ENCODE results near the gene ARMC5. TPM values are rescaled to one million over a fixed set of nuclear protein-coding genes. Genes with fewer than 3 reads are reported as not detected.
A peak's percentile ranks its signal among the peaks of the same experiment; 100 is the strongest.

ARMC5 gene
- total RNA-seq, 1 experiment from 2014 or later = 11.3 TPM

DNA sequence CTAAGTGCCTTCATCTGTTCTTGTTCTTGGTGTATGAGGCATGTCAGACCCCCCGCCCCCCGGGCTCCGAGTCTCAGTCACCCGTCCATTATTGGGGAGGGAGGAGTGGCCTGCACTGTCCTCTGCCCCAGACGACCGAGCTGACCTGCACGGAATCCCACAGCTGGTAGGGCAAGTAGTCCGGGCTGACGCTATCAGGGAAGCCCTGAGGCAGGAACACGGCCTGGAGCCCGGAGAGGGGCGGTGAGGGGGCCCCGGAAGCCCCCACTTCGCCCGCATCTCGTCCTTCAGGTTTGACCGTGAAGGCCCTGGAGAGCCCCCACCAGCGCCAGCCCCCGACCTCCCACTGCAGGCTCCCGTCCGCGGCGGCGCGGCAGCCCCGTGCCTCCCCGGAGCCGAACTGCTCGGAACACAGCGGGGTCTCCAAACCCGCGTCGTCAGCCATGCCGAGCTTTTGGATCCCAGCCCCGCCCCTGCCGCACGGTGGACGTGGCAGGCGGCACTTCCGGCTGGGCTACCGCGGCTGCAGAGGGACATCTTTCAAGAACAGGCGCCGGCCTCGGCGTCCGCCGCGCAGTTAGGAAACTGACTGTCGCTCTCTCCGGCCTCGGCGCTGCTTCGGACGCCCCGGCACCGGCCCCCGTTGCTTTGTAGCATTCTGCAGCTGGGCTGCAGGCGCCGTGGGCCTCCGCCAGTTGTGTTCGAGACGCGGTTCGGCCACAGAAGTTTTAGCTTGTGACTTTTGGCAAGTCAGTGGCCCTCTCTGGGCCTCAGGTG, 48.8 kb downstream of the ARMC5 start, which contains the start of gene RUSF1 (continued):
- TF ChIP-seq, protein P1, sequence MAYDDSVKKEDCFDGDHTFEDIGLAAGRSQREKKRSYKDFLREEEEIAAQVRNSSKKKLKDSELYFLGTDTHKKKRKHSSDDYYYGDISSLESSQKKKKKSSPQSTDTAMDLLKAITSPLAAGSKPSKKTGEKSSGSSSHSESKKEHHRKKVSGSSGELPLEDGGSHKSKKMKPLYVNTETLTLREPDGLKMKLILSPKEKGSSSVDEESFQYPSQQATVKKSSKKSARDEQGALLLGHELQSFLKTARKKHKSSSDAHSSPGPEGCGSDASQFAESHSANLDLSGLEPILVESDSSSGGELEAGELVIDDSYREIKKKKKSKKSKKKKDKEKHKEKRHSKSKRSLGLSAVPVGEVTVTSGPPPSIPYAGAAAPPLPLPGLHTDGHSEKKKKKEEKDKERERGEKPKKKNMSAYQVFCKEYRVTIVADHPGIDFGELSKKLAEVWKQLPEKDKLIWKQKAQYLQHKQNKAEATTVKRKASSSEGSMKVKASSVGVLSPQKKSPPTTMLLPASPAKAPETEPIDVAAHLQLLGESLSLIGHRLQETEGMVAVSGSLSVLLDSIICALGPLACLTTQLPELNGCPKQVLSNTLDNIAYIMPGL (CRISPR knock-in tag; IDR thresholded peaks at IDR 0.05) = peak; percentile 82; the same call in 1 of the 2 replicates
- TF ChIP-seq CREM (CRISPR knock-in tag; IDR thresholded peaks at IDR 0.05) (peak; percentile 69), GTF2I (CRISPR knock-in tag; conservative IDR thresholded peaks at IDR 0.05) (no peak), NFATC4 (CRISPR knock-in tag; IDR thresholded peaks at IDR 0.05) (no peak), NR3C1 (CRISPR knock-in tag; conservative IDR thresholded peaks at IDR 0.05; ENCODE audit: low read depth) (no peak), CBFB (CRISPR knock-in tag; IDR thresholded peaks at IDR 0.05; ENCODE audit: low read depth) (no peak), NR2C2 (CRISPR knock-in tag; IDR thresholded peaks at IDR 0.05) (no peak), FOXP1 (CRISPR knock-in tag; IDR thresholded peaks at IDR 0.05; ENCODE audit: borderline replicate concordance) (peak; percentile 85)
- TF ChIP-seq, protein P2, sequence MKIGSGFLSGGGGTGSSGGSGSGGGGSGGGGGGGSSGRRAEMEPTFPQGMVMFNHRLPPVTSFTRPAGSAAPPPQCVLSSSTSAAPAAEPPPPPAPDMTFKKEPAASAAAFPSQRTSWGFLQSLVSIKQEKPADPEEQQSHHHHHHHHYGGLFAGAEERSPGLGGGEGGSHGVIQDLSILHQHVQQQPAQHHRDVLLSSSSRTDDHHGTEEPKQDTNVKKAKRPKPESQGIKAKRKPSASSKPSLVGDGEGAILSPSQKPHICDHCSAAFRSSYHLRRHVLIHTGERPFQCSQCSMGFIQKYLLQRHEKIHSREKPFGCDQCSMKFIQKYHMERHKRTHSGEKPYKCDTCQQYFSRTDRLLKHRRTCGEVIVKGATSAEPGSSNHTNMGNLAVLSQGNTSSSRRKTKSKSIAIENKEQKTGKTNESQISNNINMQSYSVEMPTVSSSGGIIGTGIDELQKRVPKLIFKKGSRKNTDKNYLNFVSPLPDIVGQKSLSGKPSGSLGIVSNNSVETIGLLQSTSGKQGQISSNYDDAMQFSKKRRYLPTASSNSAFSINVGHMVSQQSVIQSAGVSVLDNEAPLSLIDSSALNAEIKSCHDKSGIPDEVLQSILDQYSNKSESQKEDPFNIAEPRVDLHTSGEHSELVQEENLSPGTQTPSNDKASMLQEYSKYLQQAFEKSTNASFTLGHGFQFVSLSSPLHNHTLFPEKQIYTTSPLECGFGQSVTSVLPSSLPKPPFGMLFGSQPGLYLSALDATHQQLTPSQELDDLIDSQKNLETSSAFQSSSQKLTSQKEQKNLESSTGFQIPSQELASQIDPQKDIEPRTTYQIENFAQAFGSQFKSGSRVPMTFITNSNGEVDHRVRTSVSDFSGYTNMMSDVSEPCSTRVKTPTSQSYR (CRISPR knock-in tag; IDR thresholded peaks at IDR 0.05) = no peak
- TF ChIP-seq, protein P3, sequence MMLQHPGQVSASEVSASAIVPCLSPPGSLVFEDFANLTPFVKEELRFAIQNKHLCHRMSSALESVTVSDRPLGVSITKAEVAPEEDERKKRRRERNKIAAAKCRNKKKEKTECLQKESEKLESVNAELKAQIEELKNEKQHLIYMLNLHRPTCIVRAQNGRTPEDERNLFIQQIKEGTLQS (CRISPR knock-in tag; conservative IDR thresholded peaks at IDR 0.05) = no peak
- TF ChIP-seq, protein P4, sequence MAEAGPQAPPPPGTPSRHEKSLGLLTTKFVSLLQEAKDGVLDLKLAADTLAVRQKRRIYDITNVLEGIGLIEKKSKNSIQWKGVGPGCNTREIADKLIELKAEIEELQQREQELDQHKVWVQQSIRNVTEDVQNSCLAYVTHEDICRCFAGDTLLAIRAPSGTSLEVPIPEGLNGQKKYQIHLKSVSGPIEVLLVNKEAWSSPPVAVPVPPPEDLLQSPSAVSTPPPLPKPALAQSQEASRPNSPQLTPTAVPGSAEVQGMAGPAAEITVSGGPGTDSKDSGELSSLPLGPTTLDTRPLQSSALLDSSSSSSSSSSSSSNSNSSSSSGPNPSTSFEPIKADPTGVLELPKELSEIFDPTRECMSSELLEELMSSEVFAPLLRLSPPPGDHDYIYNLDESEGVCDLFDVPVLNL (CRISPR knock-in tag; IDR thresholded peaks at IDR 0.05; ENCODE audit: borderline replicate concordance, low read depth) = no peak
- TF ChIP-seq, protein P5, sequence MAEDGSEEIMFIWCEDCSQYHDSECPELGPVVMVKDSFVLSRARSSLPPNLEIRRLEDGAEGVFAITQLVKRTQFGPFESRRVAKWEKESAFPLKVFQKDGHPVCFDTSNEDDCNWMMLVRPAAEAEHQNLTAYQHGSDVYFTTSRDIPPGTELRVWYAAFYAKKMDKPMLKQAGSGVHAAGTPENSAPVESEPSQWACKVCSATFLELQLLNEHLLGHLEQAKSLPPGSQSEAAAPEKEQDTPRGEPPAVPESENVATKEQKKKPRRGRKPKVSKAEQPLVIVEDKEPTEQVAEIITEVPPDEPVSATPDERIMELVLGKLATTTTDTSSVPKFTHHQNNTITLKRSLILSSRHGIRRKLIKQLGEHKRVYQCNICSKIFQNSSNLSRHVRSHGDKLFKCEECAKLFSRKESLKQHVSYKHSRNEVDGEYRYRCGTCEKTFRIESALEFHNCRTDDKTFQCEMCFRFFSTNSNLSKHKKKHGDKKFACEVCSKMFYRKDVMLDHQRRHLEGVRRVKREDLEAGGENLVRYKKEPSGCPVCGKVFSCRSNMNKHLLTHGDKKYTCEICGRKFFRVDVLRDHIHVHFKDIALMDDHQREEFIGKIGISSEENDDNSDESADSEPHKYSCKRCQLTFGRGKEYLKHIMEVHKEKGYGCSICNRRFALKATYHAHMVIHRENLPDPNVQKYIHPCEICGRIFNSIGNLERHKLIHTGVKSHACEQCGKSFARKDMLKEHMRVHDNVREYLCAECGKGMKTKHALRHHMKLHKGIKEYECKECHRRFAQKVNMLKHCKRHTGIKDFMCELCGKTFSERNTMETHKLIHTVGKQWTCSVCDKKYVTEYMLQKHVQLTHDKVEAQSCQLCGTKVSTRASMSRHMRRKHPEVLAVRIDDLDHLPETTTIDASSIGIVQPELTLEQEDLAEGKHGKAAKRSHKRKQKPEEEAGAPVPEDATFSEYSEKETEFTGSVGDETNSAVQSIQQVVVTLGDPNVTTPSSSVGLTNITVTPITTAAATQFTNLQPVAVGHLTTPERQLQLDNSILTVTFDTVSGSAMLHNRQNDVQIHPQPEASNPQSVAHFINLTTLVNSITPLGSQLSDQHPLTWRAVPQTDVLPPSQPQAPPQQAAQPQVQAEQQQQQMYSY (CRISPR knock-in tag; IDR thresholded peaks at IDR 0.05) = no peak
- TF ChIP-seq, protein P6, sequence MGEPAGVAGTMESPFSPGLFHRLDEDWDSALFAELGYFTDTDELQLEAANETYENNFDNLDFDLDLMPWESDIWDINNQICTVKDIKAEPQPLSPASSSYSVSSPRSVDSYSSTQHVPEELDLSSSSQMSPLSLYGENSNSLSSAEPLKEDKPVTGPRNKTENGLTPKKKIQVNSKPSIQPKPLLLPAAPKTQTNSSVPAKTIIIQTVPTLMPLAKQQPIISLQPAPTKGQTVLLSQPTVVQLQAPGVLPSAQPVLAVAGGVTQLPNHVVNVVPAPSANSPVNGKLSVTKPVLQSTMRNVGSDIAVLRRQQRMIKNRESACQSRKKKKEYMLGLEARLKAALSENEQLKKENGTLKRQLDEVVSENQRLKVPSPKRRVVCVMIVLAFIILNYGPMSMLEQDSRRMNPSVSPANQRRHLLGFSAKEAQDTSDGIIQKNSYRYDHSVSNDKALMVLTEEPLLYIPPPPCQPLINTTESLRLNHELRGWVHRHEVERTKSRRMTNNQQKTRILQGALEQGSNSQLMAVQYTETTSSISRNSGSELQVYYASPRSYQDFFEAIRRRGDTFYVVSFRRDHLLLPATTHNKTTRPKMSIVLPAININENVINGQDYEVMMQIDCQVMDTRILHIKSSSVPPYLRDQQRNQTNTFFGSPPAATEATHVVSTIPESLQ (CRISPR knock-in tag; IDR thresholded peaks at IDR 0.05) = no peak
- TF ChIP-seq, protein P7, sequence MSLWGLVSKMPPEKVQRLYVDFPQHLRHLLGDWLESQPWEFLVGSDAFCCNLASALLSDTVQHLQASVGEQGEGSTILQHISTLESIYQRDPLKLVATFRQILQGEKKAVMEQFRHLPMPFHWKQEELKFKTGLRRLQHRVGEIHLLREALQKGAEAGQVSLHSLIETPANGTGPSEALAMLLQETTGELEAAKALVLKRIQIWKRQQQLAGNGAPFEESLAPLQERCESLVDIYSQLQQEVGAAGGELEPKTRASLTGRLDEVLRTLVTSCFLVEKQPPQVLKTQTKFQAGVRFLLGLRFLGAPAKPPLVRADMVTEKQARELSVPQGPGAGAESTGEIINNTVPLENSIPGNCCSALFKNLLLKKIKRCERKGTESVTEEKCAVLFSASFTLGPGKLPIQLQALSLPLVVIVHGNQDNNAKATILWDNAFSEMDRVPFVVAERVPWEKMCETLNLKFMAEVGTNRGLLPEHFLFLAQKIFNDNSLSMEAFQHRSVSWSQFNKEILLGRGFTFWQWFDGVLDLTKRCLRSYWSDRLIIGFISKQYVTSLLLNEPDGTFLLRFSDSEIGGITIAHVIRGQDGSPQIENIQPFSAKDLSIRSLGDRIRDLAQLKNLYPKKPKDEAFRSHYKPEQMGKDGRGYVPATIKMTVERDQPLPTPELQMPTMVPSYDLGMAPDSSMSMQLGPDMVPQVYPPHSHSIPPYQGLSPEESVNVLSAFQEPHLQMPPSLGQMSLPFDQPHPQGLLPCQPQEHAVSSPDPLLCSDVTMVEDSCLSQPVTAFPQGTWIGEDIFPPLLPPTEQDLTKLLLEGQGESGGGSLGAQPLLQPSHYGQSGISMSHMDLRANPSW (CRISPR knock-in tag; conservative IDR thresholded peaks at IDR 0.05; ENCODE audit: low read depth) = no peak
